ENCODE results near the gene BRD3OS. TPM values are rescaled to one million over a fixed set of nuclear protein-coding genes. Genes with fewer than 3 reads are reported as not detected.

The BRD3OS gene
- total RNA-seq, 4 donors from 2014 or later = 8.8 to 18.3 (median 12.9) TPM

DNA sequence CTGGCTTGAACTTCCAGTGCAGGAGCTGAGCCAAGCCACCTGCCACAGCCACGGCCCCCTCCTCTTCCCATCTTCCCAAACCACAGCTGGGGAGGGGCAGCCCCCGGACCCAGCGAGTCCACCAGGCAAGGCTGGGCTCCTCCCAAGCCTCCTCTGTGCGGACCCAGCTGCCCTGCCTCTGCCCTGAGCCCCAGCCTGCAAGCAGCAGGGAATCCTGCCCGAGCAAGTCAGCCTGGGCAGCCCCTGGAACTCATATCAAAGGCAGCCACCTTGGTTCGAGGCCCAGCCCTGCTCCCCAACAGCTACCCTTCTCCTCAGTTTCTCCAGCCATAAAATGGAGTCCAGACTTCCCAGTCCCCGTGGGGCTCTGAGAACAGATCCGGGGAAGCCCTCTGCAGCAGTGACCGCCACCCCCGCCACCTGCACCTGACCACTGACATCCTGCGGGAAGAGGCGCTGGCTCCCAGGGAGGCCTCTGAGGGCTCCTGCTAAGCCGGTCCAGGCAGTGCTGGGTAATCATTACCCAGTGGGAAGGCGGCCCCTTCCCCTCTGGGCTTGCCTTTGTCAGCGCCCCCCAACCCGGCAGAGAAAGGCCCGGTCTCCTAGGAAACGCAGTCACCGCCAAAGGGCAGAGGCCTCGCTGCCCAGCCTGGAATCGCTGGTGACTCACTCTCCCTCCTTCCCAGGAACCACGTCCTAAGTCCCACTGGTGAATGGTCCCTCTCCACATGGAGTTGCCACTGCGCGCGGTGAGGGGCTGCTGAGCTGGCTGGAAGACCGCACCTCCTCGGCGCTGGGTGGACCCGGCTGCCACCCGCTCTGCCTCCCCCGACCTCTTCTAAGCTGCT is 34.7 kb upstream of the BRD3OS start:
- TF ChIP-seq, protein P1, sequence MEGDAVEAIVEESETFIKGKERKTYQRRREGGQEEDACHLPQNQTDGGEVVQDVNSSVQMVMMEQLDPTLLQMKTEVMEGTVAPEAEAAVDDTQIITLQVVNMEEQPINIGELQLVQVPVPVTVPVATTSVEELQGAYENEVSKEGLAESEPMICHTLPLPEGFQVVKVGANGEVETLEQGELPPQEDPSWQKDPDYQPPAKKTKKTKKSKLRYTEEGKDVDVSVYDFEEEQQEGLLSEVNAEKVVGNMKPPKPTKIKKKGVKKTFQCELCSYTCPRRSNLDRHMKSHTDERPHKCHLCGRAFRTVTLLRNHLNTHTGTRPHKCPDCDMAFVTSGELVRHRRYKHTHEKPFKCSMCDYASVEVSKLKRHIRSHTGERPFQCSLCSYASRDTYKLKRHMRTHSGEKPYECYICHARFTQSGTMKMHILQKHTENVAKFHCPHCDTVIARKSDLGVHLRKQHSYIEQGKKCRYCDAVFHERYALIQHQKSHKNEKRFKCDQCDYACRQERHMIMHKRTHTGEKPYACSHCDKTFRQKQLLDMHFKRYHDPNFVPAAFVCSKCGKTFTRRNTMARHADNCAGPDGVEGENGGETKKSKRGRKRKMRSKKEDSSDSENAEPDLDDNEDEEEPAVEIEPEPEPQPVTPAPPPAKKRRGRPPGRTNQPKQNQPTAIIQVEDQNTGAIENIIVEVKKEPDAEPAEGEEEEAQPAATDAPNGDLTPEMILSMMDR (IDR thresholded peaks at IDR 0.05) = no peak
- ATAC-seq (ENCODE audit: low FRiP score) (peak; percentile 64), DNase-seq (ENCODE audit: low spot score) (peak; percentile 31)

DNA sequence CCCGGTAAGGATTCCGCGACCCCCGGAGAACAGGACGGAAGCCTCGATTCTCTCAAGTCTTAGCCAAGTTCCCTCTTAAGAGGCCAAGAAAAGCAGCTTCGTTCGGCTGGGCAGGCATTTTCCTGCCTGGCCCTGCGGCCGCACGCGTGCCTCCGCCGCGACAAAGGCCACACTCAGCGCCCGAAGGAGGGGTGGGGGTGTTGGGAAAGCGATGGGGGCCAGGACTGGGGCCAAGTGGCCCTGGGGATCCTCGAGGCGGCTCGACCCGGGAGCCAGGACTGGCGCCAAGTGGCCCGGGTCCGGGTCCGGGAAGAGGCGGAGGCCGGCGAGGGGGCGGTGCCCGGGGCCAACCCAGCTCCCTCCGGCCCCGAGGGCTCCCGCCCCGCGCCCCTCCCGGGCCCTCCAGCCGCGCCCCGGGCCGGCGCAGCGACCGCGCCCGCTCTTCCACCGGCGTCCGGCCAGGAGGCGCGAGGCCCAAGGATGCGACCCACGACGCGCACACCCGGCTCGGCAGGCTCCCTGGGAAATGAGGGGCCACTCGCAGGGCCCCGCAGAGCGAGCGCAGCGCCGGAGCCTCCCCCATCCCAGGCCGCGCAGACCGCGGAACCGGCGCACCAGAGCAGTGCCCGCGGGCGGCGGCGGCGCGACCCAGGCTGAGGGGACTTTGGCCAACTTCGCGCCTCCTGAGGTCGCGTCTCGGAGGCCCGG is 33.9 kb upstream of the BRD3OS start:
- no peak for DNase-seq (ENCODE audit: low spot score)

DNA sequence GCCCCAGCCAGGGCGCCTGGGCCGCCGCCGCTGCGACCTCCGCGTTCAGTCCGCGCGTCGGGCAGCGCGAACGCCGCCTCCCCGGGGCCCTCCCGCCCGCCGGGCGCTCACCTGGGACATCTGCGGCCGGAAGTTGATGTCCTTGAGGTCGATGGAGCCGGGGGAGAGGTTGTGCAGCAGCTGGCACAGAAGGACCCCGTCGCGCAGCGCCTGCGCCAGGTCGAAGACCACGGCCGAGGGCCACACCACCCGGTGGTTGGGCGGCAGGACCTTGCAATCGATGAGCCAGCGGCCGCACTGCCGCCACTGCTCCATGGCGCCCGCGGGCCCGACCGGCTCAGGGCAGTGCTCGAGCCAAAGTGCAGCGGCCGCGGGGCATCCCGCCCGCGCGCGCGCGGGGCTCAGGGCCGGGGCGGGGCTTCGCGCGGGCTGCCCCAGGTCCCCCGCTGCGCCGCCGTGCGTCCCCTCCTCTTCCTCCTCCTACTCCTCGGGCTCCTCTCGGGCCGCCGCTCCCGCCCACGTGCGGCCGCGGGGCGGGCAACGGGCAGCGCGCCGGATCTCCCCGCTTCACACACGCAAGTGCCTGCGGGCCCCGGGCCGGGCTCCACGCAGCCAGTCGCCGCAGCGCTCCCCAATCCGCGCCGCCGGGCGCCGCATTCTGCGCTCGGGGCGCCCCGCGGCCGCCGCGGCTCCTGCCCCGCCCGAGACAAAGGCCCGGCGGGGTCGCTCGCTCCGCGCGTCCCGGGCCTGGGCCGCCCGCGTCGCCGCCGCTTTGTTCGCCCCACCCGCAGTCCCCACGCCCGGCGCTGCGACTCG is 33.1 kb upstream of the BRD3OS start, which contains the start of gene VAV2:
VAV2 (minus strand) TSS at position 361 of the 816 bp plus-strand sequence; CDS start at position 315, 46 bp downstream.
- DNase-seq (ENCODE audit: low spot score) (no peak), ATAC-seq (ENCODE audit: low FRiP score) (peak; percentile 20)
- TF ChIP-seq, protein P1 (IDR thresholded peaks at IDR 0.05) = no peak

More for the DNA sequence above, 33.9 kb upstream of the BRD3OS start:
- TF ChIP-seq, protein P1 (IDR thresholded peaks at IDR 0.05) = no peak
- no peak for ATAC-seq (ENCODE audit: low FRiP score)

DNA sequence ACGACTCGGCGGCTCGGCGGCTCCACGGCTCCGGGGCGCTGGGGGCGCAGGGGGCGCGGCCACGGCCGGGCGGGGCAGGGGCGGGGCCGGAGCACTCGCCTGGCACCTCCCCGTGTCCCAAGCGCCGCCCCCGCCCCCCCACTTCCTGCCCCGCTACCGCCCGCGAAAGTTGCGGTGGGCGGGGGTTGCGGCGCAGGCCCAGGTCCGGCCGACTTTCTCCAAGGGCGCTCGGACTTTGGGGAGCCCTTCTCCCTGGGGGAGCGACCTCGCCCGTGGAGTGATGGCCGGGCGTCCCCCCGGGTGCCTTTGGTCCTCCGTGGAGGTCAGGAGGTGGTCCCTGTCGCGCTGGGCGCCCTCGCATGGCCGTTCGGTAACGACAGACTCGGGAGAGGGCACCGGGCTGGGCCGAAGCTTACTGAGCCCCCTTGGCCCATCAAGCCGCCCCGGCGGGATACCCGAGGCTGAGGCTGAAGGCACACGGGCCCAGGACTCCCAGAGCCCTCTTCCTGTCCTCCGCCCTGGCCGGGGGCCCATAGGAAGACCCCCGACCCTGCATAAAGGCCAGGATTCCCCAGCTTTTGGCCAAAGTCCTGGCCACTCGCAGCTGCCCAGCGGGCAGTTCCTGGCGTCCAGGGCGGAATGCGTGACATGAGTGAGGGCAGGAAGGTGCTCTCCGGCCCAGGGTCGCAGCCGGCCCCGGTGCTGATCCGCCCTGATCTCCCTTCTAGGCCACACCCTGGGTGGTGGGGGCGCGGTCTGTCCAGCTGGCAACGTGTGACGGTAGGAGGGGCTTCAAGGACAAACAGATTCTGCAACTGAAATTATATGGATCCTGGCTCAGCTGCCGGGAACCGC is 32.3 kb upstream of the BRD3OS start:
- peak; percentile 68 for ATAC-seq (ENCODE audit: low FRiP score)
- DNase-seq (ENCODE audit: low spot score) = peak; percentile 65
- TF ChIP-seq, protein P1 (IDR thresholded peaks at IDR 0.05) = no peak

DNA sequence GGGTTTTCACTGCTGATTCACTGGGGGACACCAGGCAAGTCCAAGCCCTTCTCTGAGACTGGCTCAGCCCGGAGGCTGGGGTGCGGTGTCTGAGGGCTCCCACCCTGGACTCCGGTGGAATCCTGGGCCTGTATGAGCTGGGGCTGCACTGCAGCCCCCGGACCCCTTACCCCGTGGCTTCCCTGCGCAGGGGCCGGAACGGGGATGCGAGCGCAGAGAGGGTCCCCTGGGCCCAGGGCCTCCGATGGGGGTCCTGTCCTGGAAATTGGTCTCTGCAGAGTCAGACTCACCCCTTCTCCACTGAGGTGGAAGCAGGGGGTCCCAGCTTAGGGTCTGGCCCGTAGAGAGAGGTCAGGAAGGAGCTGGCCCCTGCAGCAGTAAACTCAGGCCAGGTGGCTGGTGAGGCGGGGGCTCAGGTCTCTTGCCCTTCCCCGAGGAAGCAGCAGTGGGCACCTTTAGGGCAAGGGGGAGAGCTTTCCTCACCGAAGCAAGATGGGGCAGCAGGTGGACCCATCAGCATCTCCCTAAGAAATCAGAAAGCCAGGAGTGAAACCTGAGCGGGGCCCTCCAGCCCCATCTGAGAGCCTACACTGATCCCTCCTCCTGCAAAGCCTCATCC is 31.5 kb upstream of the BRD3OS start:
- TF ChIP-seq, protein P1 (IDR thresholded peaks at IDR 0.05) = no peak
- DNase-seq (ENCODE audit: low spot score) = no peak

More for the DNA sequence above, 31.5 kb upstream of the BRD3OS start:
- ATAC-seq (ENCODE audit: low FRiP score) = no peak
